ENCODE measurements around the gene SPATA20. TPM values are rescaled to one million over a fixed set of nuclear protein-coding genes. Genes with fewer than 3 reads are reported as not detected.

The SPATA20 gene
- total and polyA plus RNA-seq, 2 of the 13 experiments (the other 11 are each of a cell fraction or from before 2014, with no cell fraction given), result 36.1 to 64.8 TPM

DNA sequence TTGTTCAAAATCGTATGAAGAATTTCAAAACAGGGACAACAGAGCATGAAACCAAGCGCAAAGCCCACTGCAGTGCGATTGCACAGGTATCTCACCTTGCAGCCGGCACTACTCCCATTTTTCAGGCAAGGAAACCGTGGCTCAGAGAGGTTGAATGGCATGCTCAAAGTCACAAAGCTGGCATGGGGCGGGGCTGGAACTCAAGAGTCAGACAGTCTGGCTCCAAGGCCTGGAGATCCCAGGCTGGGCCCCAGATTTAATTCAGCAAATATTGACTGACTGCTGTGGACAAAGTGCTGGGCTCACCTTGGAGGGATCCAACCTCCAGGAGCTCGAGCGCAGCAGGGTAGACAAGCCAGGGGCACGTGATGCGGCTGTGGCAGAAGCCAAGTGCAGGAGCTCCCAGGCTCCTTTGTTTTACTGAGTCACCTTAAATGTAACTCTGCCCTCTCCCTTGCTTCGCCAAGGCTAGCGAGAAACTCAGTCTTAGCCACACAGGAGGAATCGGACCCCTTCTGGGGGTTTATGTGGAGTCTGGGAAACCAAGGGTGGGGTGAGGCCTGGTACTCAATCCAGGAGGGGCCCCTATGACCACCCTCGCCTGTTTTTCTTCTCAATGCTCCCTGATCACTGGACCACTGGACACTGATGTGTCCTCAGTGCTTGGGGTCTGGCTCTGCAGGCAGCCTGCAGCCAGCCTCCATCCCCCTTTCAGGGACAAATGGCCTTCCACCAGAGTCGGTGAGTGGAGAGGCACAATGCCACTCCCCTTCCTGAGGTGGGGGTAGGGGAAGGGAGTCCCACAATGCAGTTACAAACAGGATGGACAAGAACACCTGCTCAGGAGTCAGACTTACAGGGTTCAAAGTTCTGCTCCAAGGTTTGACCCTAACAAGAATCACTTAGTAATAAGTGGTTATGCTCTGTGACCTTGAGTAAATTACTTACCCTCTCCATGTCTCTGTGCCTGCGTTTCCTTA, 3.9 kb upstream of the SPATA20 start (continued):
- TF ChIP-seq, protein P1, sequence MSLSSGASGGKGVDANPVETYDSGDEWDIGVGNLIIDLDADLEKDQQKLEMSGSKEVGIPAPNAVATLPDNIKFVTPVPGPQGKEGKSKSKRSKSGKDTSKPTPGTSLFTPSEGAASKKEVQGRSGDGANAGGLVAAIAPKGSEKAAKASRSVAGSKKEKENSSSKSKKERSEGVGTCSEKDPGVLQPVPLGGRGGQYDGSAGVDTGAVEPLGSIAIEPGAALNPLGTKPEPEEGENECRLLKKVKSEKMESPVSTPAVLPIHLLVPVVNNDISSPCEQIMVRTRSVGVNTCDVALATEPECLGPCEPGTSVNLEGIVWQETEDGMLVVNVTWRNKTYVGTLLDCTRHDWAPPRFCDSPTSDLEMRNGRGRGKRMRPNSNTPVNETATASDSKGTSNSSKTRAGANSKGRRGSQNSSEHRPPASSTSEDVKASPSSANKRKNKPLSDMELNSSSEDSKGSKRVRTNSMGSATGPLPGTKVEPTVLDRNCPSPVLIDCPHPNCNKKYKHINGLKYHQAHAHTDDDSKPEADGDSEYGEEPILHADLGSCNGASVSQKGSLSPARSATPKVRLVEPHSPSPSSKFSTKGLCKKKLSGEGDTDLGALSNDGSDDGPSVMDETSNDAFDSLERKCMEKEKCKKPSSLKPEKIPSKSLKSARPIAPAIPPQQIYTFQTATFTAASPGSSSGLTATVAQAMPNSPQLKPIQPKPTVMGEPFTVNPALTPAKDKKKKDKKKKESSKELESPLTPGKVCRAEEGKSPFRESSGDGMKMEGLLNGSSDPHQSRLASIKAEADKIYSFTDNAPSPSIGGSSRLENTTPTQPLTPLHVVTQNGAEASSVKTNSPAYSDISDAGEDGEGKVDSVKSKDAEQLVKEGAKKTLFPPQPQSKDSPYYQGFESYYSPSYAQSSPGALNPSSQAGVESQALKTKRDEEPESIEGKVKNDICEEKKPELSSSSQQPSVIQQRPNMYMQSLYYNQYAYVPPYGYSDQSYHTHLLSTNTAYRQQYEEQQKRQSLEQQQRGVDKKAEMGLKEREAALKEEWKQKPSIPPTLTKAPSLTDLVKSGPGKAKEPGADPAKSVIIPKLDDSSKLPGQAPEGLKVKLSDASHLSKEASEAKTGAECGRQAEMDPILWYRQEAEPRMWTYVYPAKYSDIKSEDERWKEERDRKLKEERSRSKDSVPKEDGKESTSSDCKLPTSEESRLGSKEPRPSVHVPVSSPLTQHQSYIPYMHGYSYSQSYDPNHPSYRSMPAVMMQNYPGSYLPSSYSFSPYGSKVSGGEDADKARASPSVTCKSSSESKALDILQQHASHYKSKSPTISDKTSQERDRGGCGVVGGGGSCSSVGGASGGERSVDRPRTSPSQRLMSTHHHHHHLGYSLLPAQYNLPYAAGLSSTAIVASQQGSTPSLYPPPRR (CRISPR knock-in tag; IDR thresholded peaks at IDR 0.05; ENCODE audit: borderline replicate concordance), result peak; percentile 78; the same call in 1 of the 2 replicates
- TF ChIP-seq, protein P2, sequence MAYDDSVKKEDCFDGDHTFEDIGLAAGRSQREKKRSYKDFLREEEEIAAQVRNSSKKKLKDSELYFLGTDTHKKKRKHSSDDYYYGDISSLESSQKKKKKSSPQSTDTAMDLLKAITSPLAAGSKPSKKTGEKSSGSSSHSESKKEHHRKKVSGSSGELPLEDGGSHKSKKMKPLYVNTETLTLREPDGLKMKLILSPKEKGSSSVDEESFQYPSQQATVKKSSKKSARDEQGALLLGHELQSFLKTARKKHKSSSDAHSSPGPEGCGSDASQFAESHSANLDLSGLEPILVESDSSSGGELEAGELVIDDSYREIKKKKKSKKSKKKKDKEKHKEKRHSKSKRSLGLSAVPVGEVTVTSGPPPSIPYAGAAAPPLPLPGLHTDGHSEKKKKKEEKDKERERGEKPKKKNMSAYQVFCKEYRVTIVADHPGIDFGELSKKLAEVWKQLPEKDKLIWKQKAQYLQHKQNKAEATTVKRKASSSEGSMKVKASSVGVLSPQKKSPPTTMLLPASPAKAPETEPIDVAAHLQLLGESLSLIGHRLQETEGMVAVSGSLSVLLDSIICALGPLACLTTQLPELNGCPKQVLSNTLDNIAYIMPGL (CRISPR knock-in tag; IDR thresholded peaks at IDR 0.05; ENCODE audit: borderline replicate concordance in 1 of 2, low read depth in 1 of 2), result no peak; a peak in 2 of 4 replicates
- TF ChIP-seq ARNT (IDR thresholded peaks at IDR 0.05), result no peak
- TF ChIP-seq, protein P3, sequence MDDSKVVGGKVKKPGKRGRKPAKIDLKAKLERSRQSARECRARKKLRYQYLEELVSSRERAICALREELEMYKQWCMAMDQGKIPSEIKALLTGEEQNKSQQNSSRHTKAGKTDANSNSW (CRISPR knock-in tag; IDR thresholded peaks at IDR 0.05; ENCODE audit: borderline replicate concordance), result no peak
- TF ChIP-seq ZNF10 (CRISPR knock-in tag; IDR thresholded peaks at IDR 0.05; ENCODE audit: borderline replicate concordance, low read depth), result no peak
- TF ChIP-seq ZNF274 (CRISPR knock-in tag; IDR thresholded peaks at IDR 0.05), result no peak
- peak; percentile 72; the same call in 1 of the 2 replicates for TF ChIP-seq HMG20A (CRISPR knock-in tag; IDR thresholded peaks at IDR 0.05; ENCODE audit: borderline replicate concordance)
- TF ChIP-seq, protein P4, sequence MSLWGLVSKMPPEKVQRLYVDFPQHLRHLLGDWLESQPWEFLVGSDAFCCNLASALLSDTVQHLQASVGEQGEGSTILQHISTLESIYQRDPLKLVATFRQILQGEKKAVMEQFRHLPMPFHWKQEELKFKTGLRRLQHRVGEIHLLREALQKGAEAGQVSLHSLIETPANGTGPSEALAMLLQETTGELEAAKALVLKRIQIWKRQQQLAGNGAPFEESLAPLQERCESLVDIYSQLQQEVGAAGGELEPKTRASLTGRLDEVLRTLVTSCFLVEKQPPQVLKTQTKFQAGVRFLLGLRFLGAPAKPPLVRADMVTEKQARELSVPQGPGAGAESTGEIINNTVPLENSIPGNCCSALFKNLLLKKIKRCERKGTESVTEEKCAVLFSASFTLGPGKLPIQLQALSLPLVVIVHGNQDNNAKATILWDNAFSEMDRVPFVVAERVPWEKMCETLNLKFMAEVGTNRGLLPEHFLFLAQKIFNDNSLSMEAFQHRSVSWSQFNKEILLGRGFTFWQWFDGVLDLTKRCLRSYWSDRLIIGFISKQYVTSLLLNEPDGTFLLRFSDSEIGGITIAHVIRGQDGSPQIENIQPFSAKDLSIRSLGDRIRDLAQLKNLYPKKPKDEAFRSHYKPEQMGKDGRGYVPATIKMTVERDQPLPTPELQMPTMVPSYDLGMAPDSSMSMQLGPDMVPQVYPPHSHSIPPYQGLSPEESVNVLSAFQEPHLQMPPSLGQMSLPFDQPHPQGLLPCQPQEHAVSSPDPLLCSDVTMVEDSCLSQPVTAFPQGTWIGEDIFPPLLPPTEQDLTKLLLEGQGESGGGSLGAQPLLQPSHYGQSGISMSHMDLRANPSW (CRISPR knock-in tag; IDR thresholded peaks at IDR 0.05; ENCODE audit: borderline replicate concordance), result peak; percentile 83; the same call in 1 of the 2 replicates
- no peak; the same call in 1 of the 2 replicates for TF ChIP-seq RELA (CRISPR knock-in tag; IDR thresholded peaks at IDR 0.05)
- no peak for TF ChIP-seq ZFYVE20 (CRISPR knock-in tag; IDR thresholded peaks at IDR 0.05; ENCODE audit: borderline replicate concordance, low read depth)
- peak; percentile 92 for TF ChIP-seq ZNF292 (CRISPR knock-in tag; IDR thresholded peaks at IDR 0.05; ENCODE audit: borderline replicate concordance, low read depth)
- TF ChIP-seq PHF5A (CRISPR knock-in tag; IDR thresholded peaks at IDR 0.05; ENCODE audit: low read depth, unreplicated experiment), result no peak
- TF ChIP-seq, protein P5, sequence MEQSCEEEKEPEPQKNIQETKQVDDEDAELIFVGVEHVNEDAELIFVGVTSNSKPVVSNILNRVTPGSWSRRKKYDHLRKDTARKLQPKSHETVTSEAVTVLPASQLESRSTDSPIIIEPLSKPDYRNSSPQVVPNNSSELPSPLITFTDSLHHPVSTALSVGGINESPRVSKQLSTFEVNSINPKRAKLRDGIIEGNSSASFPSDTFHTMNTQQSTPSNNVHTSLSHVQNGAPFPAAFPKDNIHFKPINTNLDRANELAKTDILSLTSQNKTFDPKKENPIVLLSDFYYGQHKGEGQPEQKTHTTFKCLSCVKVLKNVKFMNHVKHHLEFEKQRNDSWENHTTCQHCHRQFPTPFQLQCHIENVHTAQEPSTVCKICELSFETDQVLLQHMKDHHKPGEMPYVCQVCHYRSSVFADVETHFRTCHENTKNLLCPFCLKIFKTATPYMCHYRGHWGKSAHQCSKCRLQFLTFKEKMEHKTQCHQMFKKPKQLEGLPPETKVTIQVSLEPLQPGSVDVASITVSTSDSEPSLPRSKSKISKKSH (CRISPR knock-in tag; IDR thresholded peaks at IDR 0.05; ENCODE audit: borderline replicate concordance), result peak; percentile 66; the same call in 1 of the 2 replicates
- TF ChIP-seq CHD2 (IDR thresholded peaks at IDR 0.05; ENCODE audit: low read depth, low read length), result 0 out of 2 replicates have a peak, but pooled peaks have one; percentile 21
- no peak for TF ChIP-seq CENPX (CRISPR knock-in tag; IDR thresholded peaks at IDR 0.05)

Data from HepG2 (cell line).